GM18498 (cell line): ENCODE measurements around the gene ENHO.

ENCODE experiments used
- ATAC-seq: cut with Tn5 transposase; IDR thresholded peaks from one replicate; pipeline ENCODE4 v1.9.1; 2021; ENCODE audit warnings: mild to moderate bottlenecking, moderate library complexity; ENCODE audit not compliant: unreplicated experiment

ENHO gene

GRCh38 chr9:34555936-34556525 is 33.2 kb upstream of the ENHO start:
- no peak for ATAC-seq

GRCh38 chr9:34555500-34555899 is 32.7 kb upstream of the ENHO start:
- ATAC-seq, result no peak

- ATAC-seq, result no peak
These were observed 32.2 kb upstream of the ENHO start for GRCh38 chr9:34555002-34555348.

GRCh38 chr9:34554211-34555001 is 31.6 kb upstream of the ENHO start:
- ATAC-seq, result no peak

GRCh38 chr9:34553511-34554021 is 30.8 kb upstream of the ENHO start:
- ATAC-seq, result no peak

GRCh38 chr9:34552986-34553385 is 30.2 kb upstream of the ENHO start:
- no peak for ATAC-seq

- ATAC-seq, result no peak
These were observed 29.8 kb upstream of the ENHO start for GRCh38 chr9:34552606-34552981.

- no peak for ATAC-seq
These were observed 29.2 kb upstream of the ENHO start for GRCh38 chr9:34551751-34552605.

- no peak for ATAC-seq
These were observed 28.0 kb upstream of the ENHO start for GRCh38 chr9:34550681-34551270.

- ATAC-seq, result no peak
These were observed 27.4 kb upstream of the ENHO start for GRCh38 chr9:34550016-34550680.

GRCh38 chr9:34549407-34549732 is 26.6 kb upstream of the ENHO start:
- ATAC-seq, result no peak

GRCh38 chr9:34547960-34548611 is 25.3 kb upstream of the ENHO start:
- ATAC-seq, result no peak

- no peak for ATAC-seq
These were observed 24.3 kb upstream of the ENHO start for GRCh38 chr9:34546834-34547827.

- ATAC-seq, result no peak
These were observed 23.5 kb upstream of the ENHO start for GRCh38 chr9:34546102-34546833.

GRCh38 chr9:34545497-34545896 is 22.7 kb upstream of the ENHO start:
- no peak for ATAC-seq

- no peak for ATAC-seq
These were observed 21.2 kb upstream of the ENHO start for GRCh38 chr9:34544035-34544434.

- no peak for ATAC-seq
These were observed 18.8 kb upstream of the ENHO start for GRCh38 chr9:34541540-34541939.

GRCh38 chr9:34540827-34541226 is 18.0 kb upstream of the ENHO start:
- ATAC-seq, result no peak

- ATAC-seq, result no peak
These were observed 13.9 kb upstream of the ENHO start for GRCh38 chr9:34536685-34537084.
